Spleen (tissue), 7 donors: ENCODE data around the gene MAP3K8.

Source experiments
- CTCF ChIP-seq, 11 experiments: fragments of 200-600 bp in 7 of 11; fragments of 450-650 bp in 4 of 11; sonication (generic) in 4 of 11; IDR thresholded peaks in 8 of 11; conservative IDR thresholded peaks in 3 of 11; 1 replicate in 7 of 11; 2 replicates in 4 of 11; pipeline versions ENCODE4 v1.4.0 to v1.8.0; 2016 to 2021; ENCODE audit warnings: antibody characterized with exemption in 11 of 11, inconsistent platforms in 4 of 11, mild to moderate bottlenecking in 1 of 11
- POLR2A ChIP-seq, 3 donors: fragments of 450-650 bp; IDR thresholded peaks; one replicate each; pipeline ENCODE4 v1.5.1; 2017; ENCODE audit warnings: antibody characterized with exemption in 3 of 3, mild to moderate bottlenecking in 1 of 3
- POLR2AphosphoS5 ChIP-seq, 3 donors: sonication (generic); formaldehyde crosslinking; IDR thresholded peaks; one replicate each; pipeline ENCODE4 v1.5.1; 2017; ENCODE audit warnings: antibody characterized with exemption in 3 of 3
- donor health status: DM: no; HTN: no; CAD: no; lungs with moderate emphysema.
- donor health status: DM: no; HTN: no; CAD: no.
- donor health status: DM: no; HTN: no; CAD: no.

GRCh38 chr10:30503700-30504266 is 69.8 kb downstream of the MAP3K8 start:
- no peak for TF ChIP-seq CTCF (IDR thresholded peaks at IDR 0.05 in 8 of 11, conservative IDR thresholded peaks at IDR 0.05 in 3 of 11)
- no peak for TF ChIP-seq POLR2A (IDR thresholded peaks at IDR 0.05)
- TF ChIP-seq POLR2AphosphoS5 (IDR thresholded peaks at IDR 0.05): no peak
